GM23338 (cell line): ENCODE measurements around the gene SLC17A5. TPM values are rescaled to one million over a fixed set of nuclear protein-coding genes. Genes with fewer than 3 reads are reported as not detected.

ENCODE experiments used
- ZNF114 ChIP-seq: fragments of 250-450 bp; sonication (Bioruptor Pico); IDR thresholded peaks from 2 replicates; pipeline ENCODE4 v1.5.0; 2020; ENCODE audit warnings: mild to moderate bottlenecking, moderate library complexity
- ZNF331 ChIP-seq: fragments of 250-450 bp; sonication (Bioruptor Pico); IDR thresholded peaks from 2 replicates; pipeline ENCODE4 v1.5.0; 2020; ENCODE audit warnings: low read depth, mild to moderate bottlenecking, moderate library complexity
- ZNF462 ChIP-seq: fragments of 250-450 bp; sonication (Bioruptor Pico); IDR thresholded peaks from 2 replicates; pipeline ENCODE4 v1.5.0; 2020; ENCODE audit warnings: mild to moderate bottlenecking, moderate library complexity
- polyA plus RNA-seq: library from polyadenylated mRNA; unstranded; fragments of >200 nt; fragmentation: Nextera tagmentation; extraction: Ambion mirVana; gene quantifications from 2 replicates; pipeline ENCODE4 v1.2.1, GENCODE V29; 2016
- total RNA-seq: library from RNA; depleted of rRNA; stranded (reverse); fragments of >200 nt; shearing (Covaris generic); gene quantifications from 2 replicates; pipeline ENCODE4 v1.2.3, GENCODE V29; 2014
- TF ChIP-seq, protein P1 (sequence below), 2 experiments: fragments of 200-600 bp in 1 of 2; sonication (generic) in 1 of 2; conservative IDR thresholded peaks; 2 replicates each; pipeline versions ENCODE4 v1.5.1 to v1.6.1; 2016 to 2017; ENCODE audit warnings: antibody characterized with exemption in 2 of 2, low read depth in 2 of 2, mild to moderate bottlenecking in 2 of 2, moderate library complexity in 1 of 2
- TF ChIP-seq, protein P2 (sequence below): IDR thresholded peaks from 2 replicates; pipeline ENCODE4 v1.6.1; 2016; ENCODE audit warnings: antibody characterized with exemption
- TF ChIP-seq, protein P3 (sequence below): IDR thresholded peaks from one replicate; pipeline ENCODE4 v1.6.1; 2018; ENCODE audit warnings: antibody characterized with exemption; ENCODE audit not compliant: unreplicated experiment

The SLC17A5 gene
- total and polyA plus RNA-seq, 2 experiments from 2014 or later, result 9.2 to 17.7 TPM

DNA sequence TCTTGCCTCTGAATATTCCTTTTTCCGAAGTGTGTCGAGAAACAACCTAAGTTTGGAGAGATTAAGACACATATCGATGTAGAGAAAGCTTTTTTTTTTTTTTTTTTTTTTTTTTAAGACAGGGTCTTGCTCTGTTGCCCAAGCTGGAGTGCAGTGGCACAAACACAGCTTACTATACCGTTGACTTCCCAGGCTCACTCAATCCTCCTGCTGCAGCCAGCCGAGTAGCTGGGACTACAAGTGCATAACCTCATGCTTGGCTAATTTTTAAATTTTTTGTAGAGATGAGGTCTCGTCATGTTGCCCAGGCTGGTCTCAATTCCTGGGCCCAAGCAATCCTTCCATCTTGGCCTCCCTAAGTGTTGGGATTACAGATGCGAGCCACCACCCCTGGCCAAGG is 21.4 kb downstream of the SLC17A5 start (continued):
- TF ChIP-seq ZNF462 (CRISPR knock-in tag), result no peak
- TF ChIP-seq ZNF114 (CRISPR knock-in tag), result no peak
- TF ChIP-seq, protein P1, sequence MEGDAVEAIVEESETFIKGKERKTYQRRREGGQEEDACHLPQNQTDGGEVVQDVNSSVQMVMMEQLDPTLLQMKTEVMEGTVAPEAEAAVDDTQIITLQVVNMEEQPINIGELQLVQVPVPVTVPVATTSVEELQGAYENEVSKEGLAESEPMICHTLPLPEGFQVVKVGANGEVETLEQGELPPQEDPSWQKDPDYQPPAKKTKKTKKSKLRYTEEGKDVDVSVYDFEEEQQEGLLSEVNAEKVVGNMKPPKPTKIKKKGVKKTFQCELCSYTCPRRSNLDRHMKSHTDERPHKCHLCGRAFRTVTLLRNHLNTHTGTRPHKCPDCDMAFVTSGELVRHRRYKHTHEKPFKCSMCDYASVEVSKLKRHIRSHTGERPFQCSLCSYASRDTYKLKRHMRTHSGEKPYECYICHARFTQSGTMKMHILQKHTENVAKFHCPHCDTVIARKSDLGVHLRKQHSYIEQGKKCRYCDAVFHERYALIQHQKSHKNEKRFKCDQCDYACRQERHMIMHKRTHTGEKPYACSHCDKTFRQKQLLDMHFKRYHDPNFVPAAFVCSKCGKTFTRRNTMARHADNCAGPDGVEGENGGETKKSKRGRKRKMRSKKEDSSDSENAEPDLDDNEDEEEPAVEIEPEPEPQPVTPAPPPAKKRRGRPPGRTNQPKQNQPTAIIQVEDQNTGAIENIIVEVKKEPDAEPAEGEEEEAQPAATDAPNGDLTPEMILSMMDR (conservative IDR thresholded peaks at IDR 0.05; ENCODE audit: low read depth in 2 of 2), result no peak
- TF ChIP-seq, protein P2, sequence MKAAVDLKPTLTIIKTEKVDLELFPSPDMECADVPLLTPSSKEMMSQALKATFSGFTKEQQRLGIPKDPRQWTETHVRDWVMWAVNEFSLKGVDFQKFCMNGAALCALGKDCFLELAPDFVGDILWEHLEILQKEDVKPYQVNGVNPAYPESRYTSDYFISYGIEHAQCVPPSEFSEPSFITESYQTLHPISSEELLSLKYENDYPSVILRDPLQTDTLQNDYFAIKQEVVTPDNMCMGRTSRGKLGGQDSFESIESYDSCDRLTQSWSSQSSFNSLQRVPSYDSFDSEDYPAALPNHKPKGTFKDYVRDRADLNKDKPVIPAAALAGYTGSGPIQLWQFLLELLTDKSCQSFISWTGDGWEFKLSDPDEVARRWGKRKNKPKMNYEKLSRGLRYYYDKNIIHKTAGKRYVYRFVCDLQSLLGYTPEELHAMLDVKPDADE, result no peak
- TF ChIP-seq, protein P3, sequence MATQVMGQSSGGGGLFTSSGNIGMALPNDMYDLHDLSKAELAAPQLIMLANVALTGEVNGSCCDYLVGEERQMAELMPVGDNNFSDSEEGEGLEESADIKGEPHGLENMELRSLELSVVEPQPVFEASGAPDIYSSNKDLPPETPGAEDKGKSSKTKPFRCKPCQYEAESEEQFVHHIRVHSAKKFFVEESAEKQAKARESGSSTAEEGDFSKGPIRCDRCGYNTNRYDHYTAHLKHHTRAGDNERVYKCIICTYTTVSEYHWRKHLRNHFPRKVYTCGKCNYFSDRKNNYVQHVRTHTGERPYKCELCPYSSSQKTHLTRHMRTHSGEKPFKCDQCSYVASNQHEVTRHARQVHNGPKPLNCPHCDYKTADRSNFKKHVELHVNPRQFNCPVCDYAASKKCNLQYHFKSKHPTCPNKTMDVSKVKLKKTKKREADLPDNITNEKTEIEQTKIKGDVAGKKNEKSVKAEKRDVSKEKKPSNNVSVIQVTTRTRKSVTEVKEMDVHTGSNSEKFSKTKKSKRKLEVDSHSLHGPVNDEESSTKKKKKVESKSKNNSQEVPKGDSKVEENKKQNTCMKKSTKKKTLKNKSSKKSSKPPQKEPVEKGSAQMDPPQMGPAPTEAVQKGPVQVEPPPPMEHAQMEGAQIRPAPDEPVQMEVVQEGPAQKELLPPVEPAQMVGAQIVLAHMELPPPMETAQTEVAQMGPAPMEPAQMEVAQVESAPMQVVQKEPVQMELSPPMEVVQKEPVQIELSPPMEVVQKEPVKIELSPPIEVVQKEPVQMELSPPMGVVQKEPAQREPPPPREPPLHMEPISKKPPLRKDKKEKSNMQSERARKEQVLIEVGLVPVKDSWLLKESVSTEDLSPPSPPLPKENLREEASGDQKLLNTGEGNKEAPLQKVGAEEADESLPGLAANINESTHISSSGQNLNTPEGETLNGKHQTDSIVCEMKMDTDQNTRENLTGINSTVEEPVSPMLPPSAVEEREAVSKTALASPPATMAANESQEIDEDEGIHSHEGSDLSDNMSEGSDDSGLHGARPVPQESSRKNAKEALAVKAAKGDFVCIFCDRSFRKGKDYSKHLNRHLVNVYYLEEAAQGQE, result no peak
- no peak for TF ChIP-seq ZNF331 (CRISPR knock-in tag)
